Measurements from ENCODE around the gene BLVRB. TPM values are rescaled to one million over a fixed set of nuclear protein-coding genes. Genes with fewer than 3 reads are reported as not detected.

The BLVRB gene
- total and polyA plus RNA-seq, 9 of the 15 experiments (the other 6 are each of a cell fraction or from before 2014, with no cell fraction given): 81.1 to 749 (median 331) TPM

- TF ChIP-seq CAMTA2 (CRISPR knock-in tag; conservative IDR thresholded peaks at IDR 0.05) (peak; percentile 89; the same call in 1 of the 2 replicates), KDM4B (IDR thresholded peaks at IDR 0.05; ENCODE audit: borderline replicate concordance in 2 of 2, low read depth in 1 of 2) (no peak), RBM25 (IDR thresholded peaks at IDR 0.05; ENCODE audit: low read depth, low read length, severe bottlenecking) (peak; percentile 62), SAP30 (IDR thresholded peaks at IDR 0.05; ENCODE audit: borderline replicate concordance, insufficient read depth, low read depth, low read length, poor library complexity, severe bottlenecking) (no peak), RB1 (IDR thresholded peaks at IDR 0.05; ENCODE audit: low read depth) (peak; percentile 97), HNRNPUL1 (IDR thresholded peaks at IDR 0.05; ENCODE audit: low read length) (no peak), POLR2A (conservative IDR thresholded peaks at IDR 0.05) (peak; percentile 93), HNRNPLL (IDR thresholded peaks at IDR 0.05; ENCODE audit: low read depth, low read length, poor library complexity, severe bottlenecking) (peak; percentile 40), SRSF9 (IDR thresholded peaks at IDR 0.05; ENCODE audit: borderline replicate concordance, low read depth, low read length) (no peak), HBP1 (CRISPR knock-in tag; IDR thresholded peaks at IDR 0.05) (peak; percentile 81), ZNF12 (CRISPR knock-in tag; IDR thresholded peaks at IDR 0.05) (no peak), ATF2 (CRISPR knock-in tag; IDR thresholded peaks at IDR 0.05) (no peak), RBFOX2 (IDR thresholded peaks at IDR 0.05; ENCODE audit: low read depth, low read length) (peak; percentile 98), SIN3A (IDR thresholded peaks at IDR 0.05; ENCODE audit: borderline replicate concordance in 2 of 2, control insufficient read depth in 1 of 2, low read depth in 2 of 2, low read length in 2 of 2) (no peak; a peak in 1 of 4 replicates), CBX2 (IDR thresholded peaks at IDR 0.05; ENCODE audit: insufficient read depth, low read length, poor library complexity, severe bottlenecking) (no peak), NR1H2 (CRISPR knock-in tag; IDR thresholded peaks at IDR 0.05) (0 out of 2 replicates have a peak, but pooled peaks have one; percentile 85)
These were observed at the start of gene BLVRB (continued) for GRCh38 chr19:40465557-40466218.

Data from K562 (cell line).